Suprapubic skin (tissue), 4 donors: ENCODE measurements around the gene ABCA12. TPM values are rescaled to one million over a fixed set of nuclear protein-coding genes. Genes with fewer than 3 reads are reported as not detected.

ENCODE experiments used
- DNase-seq, 2 donors: peaks; one replicate each; pipeline ENCODE4 v3.0.0-alpha.2; 2019; ENCODE audit warnings: low spot score in 2 of 2
- H3K27ac ChIP-seq: fragments of 200-600 bp; sonication (generic); one replicate; pipeline ENCODE4 v1.5.1; 2019
- H3K27me3 ChIP-seq: fragments of 200-600 bp; sonication (generic); one replicate; pipeline ENCODE4 v1.5.1; 2019
- H3K36me3 ChIP-seq: fragments of 200-600 bp; sonication (generic); one replicate; pipeline ENCODE4 v1.5.1; 2019
- H3K4me1 ChIP-seq: fragments of 200-600 bp; sonication (generic); one replicate; pipeline ENCODE4 v1.5.1; 2019
- H3K4me3 ChIP-seq: fragments of 200-600 bp; sonication (generic); one replicate; pipeline ENCODE4 v1.5.1; 2019; ENCODE audit warnings: mild to moderate bottlenecking
- H3K9me3 ChIP-seq: fragments of 200-600 bp; sonication (generic); one replicate; pipeline ENCODE4 v1.5.1; 2019
- CTCF ChIP-seq, 2 donors: fragments of 200-600 bp in 1 of 2; fragments of 450-650 bp in 1 of 2; sonication (generic) in 1 of 2; IDR thresholded peaks; one replicate each; pipeline ENCODE4 v1.5.1; 2016 to 2019; ENCODE audit warnings: antibody characterized with exemption in 2 of 2, mild to moderate bottlenecking in 1 of 2, moderate library complexity in 1 of 2
- EP300 ChIP-seq: sonication (generic); formaldehyde crosslinking; IDR thresholded peaks from one replicate; pipeline ENCODE4 v1.6.1; 2017; ENCODE audit warnings: antibody characterized with exemption
- POLR2A ChIP-seq, 2 donors: fragments of 450-650 bp; IDR thresholded peaks; one replicate each; pipeline ENCODE4 v1.6.1; 2017; ENCODE audit warnings: antibody characterized with exemption in 2 of 2, mild to moderate bottlenecking in 2 of 2, moderate library complexity in 2 of 2
- POLR2AphosphoS5 ChIP-seq, 3 donors: sonication (generic); formaldehyde crosslinking; IDR thresholded peaks; one replicate each; pipeline ENCODE4 v1.6.1; 2017; ENCODE audit warnings: antibody characterized with exemption in 3 of 3
- WGBS: methylation state at CpG from one replicate; pipeline ENCODE4 v1.1.5; 2018; 5-methylcytosine and 5-hydroxymethylcytosine counted together
- total RNA-seq, 4 donors: library from RNA; depleted of rRNA; stranded (reverse); fragments of >200 nt; gene quantifications; one replicate each; pipeline ENCODE4 v1.1.0, GENCODE V29; 2016

Gene ABCA12
- total RNA-seq, 4 donors from 2014 or later = 55.9 to 98.4 (median 65.9) TPM

GRCh38 chr2:214987261-214987660 lies 151.2 kb downstream of the ABCA12 start:
- Histone ChIP-seq H3K36me3 (no peaks in the 10 kb centered on the region), H3K4me3 (no peak overlapping the region), H3K27ac (no peak overlapping the region), H3K4me1 (no peaks in the 10 kb centered on the region), H3K27me3 (no peaks in the 10 kb centered on the region), H3K9me3 (no peaks in the 10 kb centered on the region)
- TF ChIP-seq POLR2A (IDR thresholded peaks at IDR 0.05) (no peak), POLR2AphosphoS5 (IDR thresholded peaks at IDR 0.05) (no peak), EP300 (no peak), CTCF (IDR thresholded peaks at IDR 0.05) (no peak)
- WGBS = 85% methylated on average over 3 of the region's 3 CpGs
- no peak for DNase-seq

DNA sequence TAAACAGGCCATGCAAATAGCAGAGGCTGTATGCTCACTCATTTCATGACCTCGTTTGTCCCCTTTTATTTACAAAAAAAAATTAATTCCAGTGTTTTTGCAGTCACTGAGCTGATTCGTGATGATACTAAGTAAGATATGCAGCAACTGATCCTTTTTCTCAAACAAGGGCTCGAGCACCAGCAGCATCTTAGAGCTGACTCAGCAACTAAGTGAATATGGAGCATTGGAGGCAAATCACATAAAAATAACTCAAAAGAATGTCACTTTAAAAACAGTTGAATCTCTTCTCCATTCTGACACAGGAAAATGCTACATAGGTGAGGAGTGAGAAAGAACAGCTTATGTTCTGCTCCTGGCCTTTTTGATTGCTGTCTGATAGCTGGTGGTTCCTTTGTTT lies 152.8 kb downstream of the ABCA12 start:
- Histone ChIP-seq H3K27me3 (no peaks in the 10 kb centered on the region), H3K36me3 (no peaks in the 10 kb centered on the region), H3K27ac (no peak overlapping the region), H3K4me1 (no peaks in the 10 kb centered on the region), H3K9me3 (no peaks in the 10 kb centered on the region), H3K4me3 (no peak overlapping the region)
- TF ChIP-seq CTCF (IDR thresholded peaks at IDR 0.05) (no peak), POLR2A (IDR thresholded peaks at IDR 0.05) (no peak), EP300 (no peak), POLR2AphosphoS5 (IDR thresholded peaks at IDR 0.05) (no peak)
- 59% methylated on average over 3 of the region's 3 CpGs for WGBS
- DNase-seq = no peak

- Histone ChIP-seq H3K4me3 (no peak overlapping the region), H3K9me3 (peaks cover 4% of the 10 kb centered on the region), H3K4me1 (no peaks in the 10 kb centered on the region), H3K27me3 (no peaks in the 10 kb centered on the region), H3K27ac (no peak overlapping the region), H3K36me3 (no peaks in the 10 kb centered on the region)
- no peak for DNase-seq
- TF ChIP-seq POLR2AphosphoS5 (IDR thresholded peaks at IDR 0.05) (no peak), POLR2A (IDR thresholded peaks at IDR 0.05) (no peak), CTCF (IDR thresholded peaks at IDR 0.05) (no peak), EP300 (no peak)
- WGBS = 87% methylated on average over 5 of the region's 5 CpGs
Measured at GRCh38 chr2:214966420-214966819, 172.0 kb downstream of the ABCA12 start.

- no peak for TF ChIP-seq POLR2AphosphoS5 (IDR thresholded peaks at IDR 0.05)
- TF ChIP-seq CTCF (IDR thresholded peaks at IDR 0.05) = no peak
- no peak for TF ChIP-seq POLR2A (IDR thresholded peaks at IDR 0.05)
- TF ChIP-seq EP300 = no peak
- Histone ChIP-seq H3K27ac (no peak overlapping the region), H3K9me3 (peaks cover 4% of the 10 kb centered on the region), H3K4me3 (no peak overlapping the region), H3K27me3 (no peaks in the 10 kb centered on the region), H3K4me1 (no peaks in the 10 kb centered on the region), H3K36me3 (no peaks in the 10 kb centered on the region)
- DNase-seq = no peak
Measured at GRCh38 chr2:214960677-214961076, 177.7 kb downstream of the ABCA12 start.

- 91% methylated on average over 2 of the region's 2 CpGs for WGBS
- H3K9me3 ChIP-seq = no peaks in the 10 kb centered on the region
- no peaks in the 10 kb centered on the region for H3K36me3 ChIP-seq
- no peak overlapping the region for H3K4me3 ChIP-seq
- no peak overlapping the region for H3K27ac ChIP-seq
- TF ChIP-seq POLR2AphosphoS5 (IDR thresholded peaks at IDR 0.05) (no peak), CTCF (IDR thresholded peaks at IDR 0.05) (no peak), POLR2A (IDR thresholded peaks at IDR 0.05) (no peak), EP300 (no peak)
- no peaks in the 10 kb centered on the region for H3K27me3 ChIP-seq
- no peak for DNase-seq
- no peaks in the 10 kb centered on the region for H3K4me1 ChIP-seq
Measured at GRCh38 chr2:214946949-214947348, 191.5 kb downstream of the ABCA12 start.
